HG03521 (cell line): Measurements from ENCODE around the gene ATF6B.
"Not testable (repeated sequence)": the region's sequence is repeated elsewhere in the genome, so short reads cannot be mapped to it uniquely, and the experiment has no call there.

ENCODE experiments used
- ATAC-seq: cut with Tn5 transposase; IDR thresholded peaks from one replicate; pipeline ENCODE4 v1.9.1; 2021; ENCODE audit warnings: mild to moderate bottlenecking, moderate library complexity; ENCODE audit not compliant: unreplicated experiment

Gene ATF6B

DNA sequence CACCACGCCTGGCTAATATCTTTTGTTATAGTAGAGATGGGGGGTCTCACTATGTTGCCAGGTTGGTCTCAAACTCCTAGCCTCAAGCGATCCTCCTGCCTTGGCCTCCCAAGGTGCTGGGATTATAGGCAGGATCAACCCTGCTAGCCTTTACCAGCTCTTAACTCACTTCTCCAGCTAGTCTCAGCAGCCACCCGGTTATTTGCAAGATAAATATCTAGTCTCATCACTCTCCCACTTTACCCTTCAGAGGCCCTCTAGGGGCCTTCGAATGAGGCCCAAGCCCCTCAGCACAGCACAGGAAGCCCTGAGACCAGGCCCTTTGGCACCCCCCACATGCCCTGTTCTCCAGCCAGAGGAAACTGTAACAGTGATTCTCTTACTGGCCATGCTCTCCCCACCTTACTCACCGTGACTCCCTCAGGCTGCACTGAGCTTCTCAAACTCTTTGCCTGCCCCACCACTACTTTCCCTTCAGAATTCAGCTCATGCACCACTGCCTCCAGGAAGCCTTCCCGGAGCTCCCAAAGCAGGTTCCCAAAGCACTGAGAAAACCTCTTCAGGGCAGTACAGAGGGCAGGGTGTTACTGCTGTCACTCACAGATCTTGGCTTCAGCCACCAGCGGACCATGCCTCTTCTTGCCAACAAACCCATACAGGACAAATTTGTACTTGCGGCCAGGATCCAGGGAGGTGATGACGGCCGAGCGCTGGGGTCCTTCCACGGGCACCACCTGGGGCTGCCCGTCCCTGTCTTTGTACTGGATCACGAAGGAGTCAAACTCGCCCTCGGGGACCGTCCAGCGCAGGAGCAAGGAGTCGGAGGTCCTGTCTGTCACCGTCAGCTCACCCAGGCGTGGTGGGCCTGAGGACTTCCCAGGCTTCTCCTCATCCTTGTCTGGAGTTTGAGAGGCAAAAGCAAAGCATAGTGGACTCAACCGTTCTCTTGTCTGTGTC, 44.0 kb downstream of the ATF6B start:
- ATAC-seq, result no peak

DNA sequence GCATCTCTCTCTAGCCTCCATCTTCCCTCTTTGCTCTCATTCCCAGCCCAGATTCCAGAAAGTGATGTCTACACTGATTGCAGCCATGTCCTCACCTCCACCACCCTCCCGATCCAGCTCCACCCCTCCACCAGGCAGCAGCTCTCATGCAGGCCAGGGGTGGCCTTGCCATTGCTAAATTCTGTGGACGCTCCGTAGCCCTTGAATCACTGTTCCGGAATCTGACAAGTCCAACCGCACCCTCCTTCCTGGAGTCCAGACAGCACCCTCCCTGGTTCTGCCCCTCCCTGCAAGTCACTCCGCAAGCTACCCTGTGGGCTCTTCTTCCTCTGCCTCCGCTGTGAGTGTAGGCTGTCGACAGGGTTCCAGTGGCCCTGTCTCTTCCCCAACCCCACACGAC, 45.1 kb downstream of the ATF6B start:
- no peak for ATAC-seq

- no peak for ATAC-seq
These were observed 45.6 kb downstream of the ATF6B start for GRCh38 chr6:32082478-32082877.

DNA sequence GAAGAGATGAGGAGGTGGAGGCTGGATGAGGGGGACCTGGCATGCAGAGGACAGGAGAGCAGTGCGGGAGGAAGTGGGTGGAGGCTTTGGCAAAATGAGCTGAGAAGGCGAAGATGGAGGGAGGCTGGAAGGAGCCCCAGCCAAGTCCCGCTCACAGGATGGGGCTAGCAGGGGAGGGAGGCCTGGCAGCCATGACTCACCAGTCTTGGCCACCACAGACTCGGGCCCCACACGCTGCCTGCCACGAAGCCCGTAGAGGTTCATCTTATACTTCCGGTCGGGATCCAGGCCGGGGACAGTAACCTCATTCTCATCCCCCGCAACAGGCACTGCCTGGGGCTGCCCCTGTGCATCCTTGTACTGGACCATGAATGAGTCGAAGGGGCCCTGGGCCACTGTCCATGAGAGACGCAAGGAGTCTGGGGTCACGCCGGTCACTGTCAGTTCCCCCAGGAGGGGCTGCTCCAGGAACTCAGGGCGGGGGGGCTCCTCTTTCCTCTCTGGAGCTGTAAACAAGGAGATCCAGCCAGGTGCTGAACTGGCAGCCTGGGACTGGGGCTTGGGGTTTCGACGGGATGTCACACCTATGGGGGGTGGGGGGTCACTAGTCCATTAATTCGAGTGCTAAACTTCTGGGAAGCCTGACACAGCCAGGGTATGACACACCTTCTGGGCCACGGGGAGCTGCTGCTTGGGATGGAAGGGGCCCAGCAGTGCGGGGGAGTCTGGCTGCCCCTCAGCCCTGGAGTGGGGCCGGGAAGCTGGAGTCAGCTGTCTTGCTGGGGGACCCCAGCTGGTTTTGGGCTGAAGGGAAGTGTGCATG, 46.7 kb downstream of the ATF6B start:
- no peak for ATAC-seq

- no peak for ATAC-seq
These were observed 48.3 kb downstream of the ATF6B start for GRCh38 chr6:32079566-32080290.

DNA sequence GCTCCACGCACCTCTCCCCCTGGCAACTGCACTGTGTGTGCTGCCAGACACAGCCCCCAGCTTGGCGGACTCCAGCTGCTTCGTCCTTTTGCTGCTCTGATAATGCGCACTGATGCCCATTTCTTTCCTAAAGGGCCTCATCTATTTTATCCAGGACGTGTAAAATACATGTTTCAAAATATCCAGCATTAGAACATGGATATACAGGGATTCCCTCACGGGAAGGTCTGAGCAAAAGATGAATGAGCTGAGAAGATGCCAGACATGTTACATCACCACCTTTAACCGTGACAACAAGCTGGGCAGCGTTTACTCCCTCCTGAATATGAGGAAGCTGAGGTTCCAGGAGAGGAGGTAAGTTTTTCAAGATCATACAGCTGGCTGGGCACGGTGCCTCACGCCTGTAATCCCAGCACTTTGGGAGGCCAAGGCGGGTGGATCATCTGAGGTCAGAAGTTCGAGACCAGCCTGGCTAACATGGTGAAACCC, 51.7 kb downstream of the ATF6B start:
- no peak for ATAC-seq

GRCh38 chr6:32075781-32076180, 52.3 kb downstream of the ATF6B start:
- ATAC-seq, result no peak

GRCh38 chr6:32074996-32075532, 53.0 kb downstream of the ATF6B start:
- ATAC-seq, result no peak

DNA sequence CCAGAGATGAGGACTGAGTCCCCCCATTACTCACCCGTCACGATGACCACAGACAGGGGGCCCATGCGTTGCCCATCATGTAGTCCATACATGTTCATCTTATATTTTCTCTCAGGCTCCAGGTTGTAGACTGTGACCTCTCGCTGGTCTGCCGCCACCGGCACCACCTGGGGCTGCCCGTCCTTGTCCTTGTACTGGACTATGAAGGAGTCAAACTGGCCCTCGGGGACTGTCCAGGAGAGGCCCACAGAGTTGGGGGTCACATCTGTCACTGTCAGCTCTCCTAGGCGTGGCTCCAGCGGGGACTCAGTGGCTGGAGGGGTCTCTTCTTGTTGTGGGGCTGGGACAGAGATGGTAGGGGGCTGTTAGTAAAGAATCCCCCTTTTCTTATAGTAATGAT, 54.4 kb downstream of the ATF6B start:
- ATAC-seq, result no peak

GRCh38 chr6:32073101-32073500, 54.9 kb downstream of the ATF6B start:
- no peak for ATAC-seq

- ATAC-seq, result no peak
These were observed 57.1 kb downstream of the ATF6B start for GRCh38 chr6:32070814-32071543.

DNA sequence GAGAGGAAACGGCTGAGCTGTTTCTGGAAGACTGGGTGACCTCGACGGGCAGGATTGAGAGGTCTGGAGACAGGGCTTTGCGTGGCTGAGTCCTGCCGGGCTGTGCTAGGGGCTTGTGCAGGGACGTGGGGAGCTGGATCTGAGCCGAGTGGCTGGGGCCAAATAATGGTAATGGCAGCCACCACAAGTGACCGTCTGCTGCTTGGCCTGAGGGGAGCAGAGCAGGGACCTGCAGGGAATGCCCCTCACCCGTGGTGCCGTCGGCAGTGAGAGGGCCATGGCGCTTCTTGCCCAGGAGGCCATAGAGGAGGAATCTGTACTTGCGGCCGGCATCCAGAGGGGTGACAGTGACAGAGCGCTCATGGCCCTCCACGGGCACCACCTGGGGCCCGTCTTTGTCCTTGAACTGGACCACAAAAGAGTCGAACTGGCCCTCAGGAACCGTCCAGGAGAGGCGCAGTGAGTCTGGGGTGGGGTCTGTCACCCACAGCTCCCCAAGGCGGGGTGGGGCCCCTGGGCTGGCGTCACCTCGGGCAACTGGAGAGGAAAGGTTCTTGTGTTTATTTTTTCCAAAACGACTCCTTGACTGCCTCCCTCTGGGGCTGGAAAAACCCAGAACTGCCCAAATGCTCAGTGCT, 58.0 kb downstream of the ATF6B start:
- ATAC-seq, result no peak

DNA sequence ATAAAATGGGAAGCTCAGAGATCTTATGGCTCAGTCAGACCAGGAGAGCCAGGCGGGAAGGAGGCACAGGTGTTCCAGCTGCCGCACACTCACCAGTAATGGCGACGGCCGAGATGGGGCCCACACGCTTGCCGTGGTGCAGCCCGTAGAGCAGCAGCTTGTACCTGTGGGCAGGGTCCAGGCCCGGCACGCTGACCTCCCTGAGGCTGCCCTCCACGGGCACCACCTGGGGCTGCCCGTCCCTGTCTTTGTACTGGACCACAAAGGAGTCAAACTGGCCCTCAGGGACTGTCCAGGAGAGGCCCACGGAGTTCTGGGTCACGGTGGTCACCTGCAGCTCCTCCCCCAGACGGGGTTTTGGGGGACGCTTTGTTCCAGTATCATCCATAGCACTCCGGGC, 58.6 kb downstream of the ATF6B start:
- ATAC-seq, result no peak

- ATAC-seq, result no peak
These were observed 59.2 kb downstream of the ATF6B start for GRCh38 chr6:32068867-32069266.

GRCh38 chr6:32068315-32068714, 59.7 kb downstream of the ATF6B start:
- not testable (repeated sequence) for ATAC-seq

- not testable (repeated sequence) for ATAC-seq
These were observed 60.5 kb downstream of the ATF6B start for GRCh38 chr6:32067521-32067920.
